Hepatocyte (in vitro differentiated cells): ENCODE results near the gene UVSSA. TPM values are rescaled to one million over a fixed set of nuclear protein-coding genes. Genes with fewer than 3 reads are reported as not detected.

Experiments used
- DNase-seq: peaks from one replicate; pipeline ENCODE4 v3.0.0-alpha.2; 2016; ENCODE audit warnings: low spot score
- H2AFZ ChIP-seq: fragments of 200-600 bp; sonication (generic); 2 replicates; pipeline ENCODE4 v1.6.0; 2016; ENCODE audit warnings: antibody characterized with exemption, mild to moderate bottlenecking
- H3K27ac ChIP-seq: fragments of 200-600 bp; sonication (generic); 2 replicates; pipeline ENCODE4 v1.5.1; 2016; ENCODE audit warnings: mild to moderate bottlenecking
- H3K27me3 ChIP-seq: fragments of 200-600 bp; sonication (generic); 2 replicates; pipeline ENCODE4 v1.6.1; 2016
- H3K36me3 ChIP-seq: fragments of 200-600 bp; sonication (generic); replicated peaks from 2 replicates; pipeline ENCODE4 v1.5.1; 2016; ENCODE audit warnings: low read depth; ENCODE audit not compliant: insufficient read depth
- H3K4me1 ChIP-seq: fragments of 200-600 bp; sonication (generic); 2 replicates; pipeline ENCODE4 v1.5.1; 2016; ENCODE audit warnings: mild to moderate bottlenecking, moderate library complexity; ENCODE audit not compliant: insufficient read depth
- H3K4me2 ChIP-seq: fragments of 200-600 bp; sonication (generic); 2 replicates; pipeline ENCODE4 v1.6.0; 2016
- H3K4me3 ChIP-seq: fragments of 200-600 bp; sonication (generic); 2 replicates; pipeline ENCODE4 v1.5.1; 2016; ENCODE audit warnings: mild to moderate bottlenecking
- H3K79me2 ChIP-seq: fragments of 200-600 bp; sonication (generic); 2 replicates; pipeline ENCODE4 v1.6.0; 2017; ENCODE audit warnings: mild to moderate bottlenecking
- H3K9me2 ChIP-seq: fragments of 200-600 bp; sonication (generic); replicated peaks from 2 replicates; pipeline ENCODE4 v1.6.0; 2017; ENCODE audit warnings: mild to moderate bottlenecking; ENCODE audit not compliant: insufficient read depth
- H3K9me3 ChIP-seq: fragments of 200-600 bp; sonication (generic); 2 replicates; pipeline ENCODE4 v1.5.1; 2016; ENCODE audit warnings: low read depth, mild to moderate bottlenecking
- H4K20me1 ChIP-seq: fragments of 200-600 bp; sonication (generic); 2 replicates; pipeline ENCODE4 v1.6.0; 2016; ENCODE audit warnings: mild to moderate bottlenecking; ENCODE audit not compliant: insufficient read depth, poor library complexity, severe bottlenecking
- EZH2 ChIP-seq: fragments of 200-600 bp; sonication (generic); IDR thresholded peaks from 2 replicates; pipeline ENCODE4 v1.6.1; 2016; ENCODE audit warnings: antibody characterized with exemption, mild to moderate bottlenecking, borderline replicate concordance
- EZH2phosphoT487 ChIP-seq: fragments of 200-600 bp; sonication (generic); IDR thresholded peaks from one replicate; pipeline ENCODE4 v1.6.1; 2018; ENCODE audit warnings: antibody characterized with exemption, mild to moderate bottlenecking, low read depth, moderate library complexity; ENCODE audit not compliant: unreplicated experiment, severe bottlenecking
- WGBS: methylation state at CpG from one replicate; pipeline ENCODE4 v1.1.6; 2016; ENCODE audit warnings: low lambda C conversion rate; ENCODE audit errors: missing lambda C conversion rate; 5-methylcytosine and 5-hydroxymethylcytosine counted together
- polyA plus RNA-seq: library from polyadenylated mRNA; unstranded; fragments of >200 nt; fragmentation: Nextera tagmentation; extraction: Ambion mirVana; gene quantifications from 2 replicates; pipeline ENCODE4 v1.2.1, GENCODE V29; 2016
- total RNA-seq: library from RNA; depleted of rRNA; stranded (reverse); fragments of >200 nt; gene quantifications from 2 replicates; pipeline ENCODE4 v1.2.3, GENCODE V29; 2014
- TF ChIP-seq, protein P1 (sequence below): fragments of 200-600 bp; sonication (generic); IDR thresholded peaks from 2 replicates; pipeline ENCODE4 v1.5.1; 2016; ENCODE audit warnings: antibody characterized with exemption, mild to moderate bottlenecking; ENCODE audit not compliant: poor library complexity

The UVSSA gene
- total and polyA plus RNA-seq, 2 experiments from 2014 or later, result 10.6 to 11.0 TPM

DNA sequence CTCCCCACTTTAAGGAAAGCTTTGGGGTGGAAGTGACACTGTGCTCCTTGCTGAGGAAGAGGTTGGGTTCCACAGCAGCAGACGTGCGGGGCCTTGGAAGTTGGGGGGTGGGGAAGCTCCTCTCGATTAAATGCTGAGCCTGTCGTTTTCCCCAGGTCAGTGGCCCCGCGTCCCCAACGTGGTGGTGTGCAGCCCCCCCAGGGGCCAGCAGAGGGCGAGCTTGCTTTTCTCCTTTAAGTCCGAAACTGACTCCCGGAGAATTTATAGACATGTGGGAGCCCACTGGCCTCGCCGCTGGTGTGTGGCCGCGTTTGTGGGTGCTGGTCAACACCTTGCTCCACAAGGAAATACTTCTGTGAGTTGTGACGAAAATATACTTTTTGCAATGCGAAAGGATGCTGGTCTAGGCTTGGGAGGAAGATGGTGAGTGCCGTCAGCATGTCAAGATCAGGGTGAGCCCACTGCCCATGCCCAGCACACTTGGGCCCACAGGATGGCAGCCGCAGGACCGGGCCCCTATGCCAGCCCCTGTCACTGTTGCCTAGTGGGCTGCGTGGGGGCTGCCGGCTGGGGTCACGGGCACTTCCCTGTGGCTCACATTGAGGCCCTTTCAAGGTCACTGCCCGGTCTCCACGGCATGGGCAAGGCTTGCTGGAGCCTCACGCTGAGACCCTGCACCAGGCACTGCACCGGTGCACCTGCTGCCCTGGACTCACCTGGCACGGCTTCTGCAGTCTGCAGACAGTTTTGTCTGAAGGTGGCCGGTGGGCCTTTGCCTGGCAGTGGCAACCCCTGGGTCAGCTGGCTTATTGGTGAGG lies 9.4 kb downstream of the UVSSA start:
- H3K9me3 ChIP-seq, result no peaks in the 10 kb centered on the region
- no peaks in the 10 kb centered on the region for H4K20me1 ChIP-seq
- no peaks in the 10 kb centered on the region for H3K27me3 ChIP-seq
- H2AFZ ChIP-seq, result no peak overlapping the region
- no peaks in the 10 kb centered on the region for H3K9me2 ChIP-seq
- TF ChIP-seq, protein P1, sequence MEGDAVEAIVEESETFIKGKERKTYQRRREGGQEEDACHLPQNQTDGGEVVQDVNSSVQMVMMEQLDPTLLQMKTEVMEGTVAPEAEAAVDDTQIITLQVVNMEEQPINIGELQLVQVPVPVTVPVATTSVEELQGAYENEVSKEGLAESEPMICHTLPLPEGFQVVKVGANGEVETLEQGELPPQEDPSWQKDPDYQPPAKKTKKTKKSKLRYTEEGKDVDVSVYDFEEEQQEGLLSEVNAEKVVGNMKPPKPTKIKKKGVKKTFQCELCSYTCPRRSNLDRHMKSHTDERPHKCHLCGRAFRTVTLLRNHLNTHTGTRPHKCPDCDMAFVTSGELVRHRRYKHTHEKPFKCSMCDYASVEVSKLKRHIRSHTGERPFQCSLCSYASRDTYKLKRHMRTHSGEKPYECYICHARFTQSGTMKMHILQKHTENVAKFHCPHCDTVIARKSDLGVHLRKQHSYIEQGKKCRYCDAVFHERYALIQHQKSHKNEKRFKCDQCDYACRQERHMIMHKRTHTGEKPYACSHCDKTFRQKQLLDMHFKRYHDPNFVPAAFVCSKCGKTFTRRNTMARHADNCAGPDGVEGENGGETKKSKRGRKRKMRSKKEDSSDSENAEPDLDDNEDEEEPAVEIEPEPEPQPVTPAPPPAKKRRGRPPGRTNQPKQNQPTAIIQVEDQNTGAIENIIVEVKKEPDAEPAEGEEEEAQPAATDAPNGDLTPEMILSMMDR, result peak; percentile 76
- no peak for TF ChIP-seq EZH2phosphoT487
- no peaks in the 10 kb centered on the region for H3K4me1 ChIP-seq
- no peak overlapping the region for H3K27ac ChIP-seq
- H3K79me2 ChIP-seq, result peaks cover 4% of the 10 kb centered on the region
- peak; percentile 76 for DNase-seq
- WGBS, result 64% methylated on average over 28 of the region's 28 CpGs
- no peaks in the 10 kb centered on the region for H3K36me3 ChIP-seq
- no peak overlapping the region for H3K4me2 ChIP-seq
- H3K4me3 ChIP-seq, result no peak overlapping the region

DNA sequence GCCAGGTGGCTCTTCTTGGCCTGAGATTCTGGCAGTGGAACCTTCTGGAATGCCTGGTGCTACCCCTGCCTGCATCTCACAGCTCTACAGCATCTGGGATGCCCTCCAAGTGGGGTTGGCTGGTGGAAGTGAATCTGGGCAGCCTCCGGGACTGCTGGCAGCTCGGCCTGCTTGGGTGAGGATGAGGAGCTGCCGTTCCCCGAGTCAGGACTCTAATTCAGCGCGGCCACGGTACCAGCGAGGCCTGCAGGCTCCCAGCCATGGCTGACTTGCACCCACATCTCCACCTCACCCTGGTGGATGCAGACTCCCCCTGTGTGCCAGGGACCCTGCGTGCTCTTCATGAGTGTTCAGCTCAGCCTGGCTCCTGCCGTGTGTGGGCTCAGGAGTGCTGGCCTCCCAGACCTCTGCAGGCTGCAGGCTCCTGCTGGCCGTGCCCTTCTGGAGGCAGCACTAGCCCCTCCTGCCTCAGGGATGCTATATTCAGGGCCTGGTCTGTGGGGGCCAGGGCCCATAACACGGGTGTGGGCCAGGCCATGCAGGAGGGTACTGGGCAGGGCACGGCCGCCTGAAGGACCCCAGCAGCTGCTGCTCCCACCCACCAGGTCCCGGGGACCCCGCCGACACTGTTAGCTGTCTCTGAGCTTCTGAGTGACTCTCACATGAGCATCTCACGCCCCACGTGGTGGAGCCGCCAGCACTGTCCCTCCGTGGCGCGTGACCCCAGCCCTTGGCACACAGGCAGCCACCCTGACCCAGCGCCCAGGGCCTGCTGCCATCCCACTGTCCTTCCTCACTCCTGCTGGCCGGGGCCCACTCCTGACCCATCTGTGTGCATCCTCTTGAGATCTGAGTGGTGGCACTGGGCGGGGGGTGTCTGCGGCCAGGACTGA lies 10.6 kb downstream of the UVSSA start:
- no peaks in the 10 kb centered on the region for H3K36me3 ChIP-seq

DNA sequence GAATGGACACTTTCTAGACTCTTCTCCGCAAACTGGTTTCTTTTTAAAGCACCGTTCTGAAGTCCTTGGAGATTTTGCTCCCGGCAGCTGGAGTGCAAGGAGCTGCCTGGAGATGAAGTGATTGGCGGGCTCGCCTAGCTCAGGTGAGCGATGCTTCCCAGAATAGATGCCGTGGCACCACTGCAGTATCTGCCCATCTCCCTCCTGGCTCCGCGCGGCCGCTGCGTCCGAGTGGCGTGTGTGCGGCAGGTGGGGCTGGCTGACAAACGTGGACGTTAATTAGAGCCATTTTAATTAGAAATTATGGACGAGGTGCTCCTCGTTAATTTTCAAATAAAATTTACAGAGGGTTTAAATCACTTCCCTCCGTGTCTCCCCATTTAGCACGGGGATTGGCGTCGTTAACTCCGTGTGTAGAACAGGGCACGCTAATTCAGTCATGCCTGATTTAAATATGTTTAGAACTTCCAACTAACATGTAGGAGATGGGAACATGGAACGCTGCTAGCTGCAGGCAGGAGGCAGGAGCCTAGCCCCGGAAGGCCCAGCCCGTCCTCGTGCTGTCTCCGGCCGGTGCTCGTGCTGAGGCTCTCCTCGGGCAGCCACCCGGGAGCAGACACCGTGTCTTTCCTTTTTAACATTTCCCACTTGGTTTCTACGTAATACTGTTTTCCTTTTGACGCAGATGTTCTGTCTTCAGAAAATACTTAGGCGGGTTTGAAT lies 11.6 kb downstream of the UVSSA start:
- no peaks in the 10 kb centered on the region for H3K36me3 ChIP-seq
- no peak for DNase-seq

More for the DNA sequence above, 10.6 kb downstream of the UVSSA start:
- WGBS, result 96% methylated on average over 27 of the region's 27 CpGs
- DNase-seq, result no peak
- Histone ChIP-seq H3K9me3 (no peaks in the 10 kb centered on the region), H3K4me1 (no peaks in the 10 kb centered on the region), H4K20me1 (no peaks in the 10 kb centered on the region), H3K27ac (no peak overlapping the region), H3K9me2 (no peaks in the 10 kb centered on the region), H3K4me3 (no peak overlapping the region), H3K4me2 (no peak overlapping the region), H3K27me3 (no peaks in the 10 kb centered on the region), H3K79me2 (no peaks in the 10 kb centered on the region), H2AFZ (no peak overlapping the region)
- no peak for TF ChIP-seq EZH2phosphoT487
- no peak for TF ChIP-seq EZH2
- TF ChIP-seq, protein P1, result no peak

More for the DNA sequence above, 11.6 kb downstream of the UVSSA start:
- H3K9me2 ChIP-seq, result no peaks in the 10 kb centered on the region
- no peak overlapping the region for H2AFZ ChIP-seq
- no peak overlapping the region for H3K4me2 ChIP-seq
- TF ChIP-seq EZH2phosphoT487 (no peak), EZH2 (no peak)
- TF ChIP-seq, protein P1, result no peak
- WGBS, result 95% methylated on average over 38 of the region's 38 CpGs
- no peak overlapping the region for H3K4me3 ChIP-seq
- no peaks in the 10 kb centered on the region for H3K9me3 ChIP-seq
- H3K4me1 ChIP-seq, result no peaks in the 10 kb centered on the region
- H3K27me3 ChIP-seq, result no peaks in the 10 kb centered on the region
- no peaks in the 10 kb centered on the region for H4K20me1 ChIP-seq
- no peaks in the 10 kb centered on the region for H3K79me2 ChIP-seq
- H3K27ac ChIP-seq, result no peak overlapping the region
